ENCODE data around the gene D2HGDH. TPM values are rescaled to one million over a fixed set of nuclear protein-coding genes. Genes with fewer than 3 reads are reported as not detected.
"Not testable (repeated sequence)": the region's sequence is repeated elsewhere in the genome, so short reads cannot be mapped to it uniquely, and the experiment has no call there.

D2HGDH gene
- total and polyA plus RNA-seq, 12 donors: 7.6 to 24.7 (median 19.1) TPM

GRCh38 chr2:241742320-241742939 lies 8.0 kb downstream of the D2HGDH start:
- no peak overlapping the region for H3K4me3 ChIP-seq
- H3K36me3 ChIP-seq: peaks cover 0 to 48% (median 9%) of the 10 kb centered on the region in 9 donors
- TF ChIP-seq CTCF (IDR thresholded peaks at IDR 0.05): no peak
- H3K4me1 ChIP-seq: peaks cover 0 to 10% (median 0%) of the 10 kb centered on the region in 9 donors
- no peak overlapping the region for H3K27ac ChIP-seq
- ATAC-seq: no peak
- H3K27me3 ChIP-seq: no peaks in the 10 kb centered on the region
- peaks cover 0 to 6% (median 0%) of the 10 kb centered on the region in 11 donors for H3K9me3 ChIP-seq
- DNase-seq: no peak
- intact Hi-C loops (cut with DNase I): no loop called here
- 96 to 98% methylated on average over 28 of the region's 28 CpGs for WGBS, 2 donors

GRCh38 chr2:241743008-241743407 lies 8.6 kb downstream of the D2HGDH start:
- H3K4me1 ChIP-seq; H3K4me3 ChIP-seq; H3K9me3 ChIP-seq; H3K27me3 ChIP-seq; H3K27ac ChIP-seq; intact Hi-C loops (cut with DNase I); ATAC-seq; DNase-seq: not testable (repeated sequence)
- H3K36me3 ChIP-seq: peaks cover 0 to 47% (median 9%) of the 10 kb centered on the region in 9 donors
- 91 to 98% methylated on average over 12 to 15 of the region's 15 CpGs for WGBS, 2 donors

GRCh38 chr2:241743620-241744019 lies 9.2 kb downstream of the D2HGDH start:
- H3K9me3 ChIP-seq: peaks cover 0 to 6% (median 0%) of the 10 kb centered on the region in 11 donors
- peaks cover 0 to 10% (median 0%) of the 10 kb centered on the region in 9 donors for H3K4me1 ChIP-seq
- peaks cover 0 to 49% (median 9%) of the 10 kb centered on the region in 9 donors for H3K36me3 ChIP-seq
- TF ChIP-seq CTCF (IDR thresholded peaks at IDR 0.05): no peak
- ATAC-seq: no peak
- no peak overlapping the region for H3K4me3 ChIP-seq
- 91 to 95% methylated on average over 16 of the region's 16 CpGs for WGBS, 2 donors
- H3K27ac ChIP-seq: no peak overlapping the region
- no peak for DNase-seq
- no peaks in the 10 kb centered on the region for H3K27me3 ChIP-seq
- intact Hi-C loops (cut with DNase I): no loop called here

GRCh38 chr2:241744028-241744754 lies 9.8 kb downstream of the D2HGDH start:
- intact Hi-C loops (cut with DNase I): no loop called here
- no peak for TF ChIP-seq CTCF (IDR thresholded peaks at IDR 0.05)
- WGBS, 2 donors: 92 to 98% methylated on average over 24 of the region's 24 CpGs
- ATAC-seq: peak in 1 of 8 donors; percentile 12
- H3K36me3 ChIP-seq: peaks cover 0 to 54% (median 9%) of the 10 kb centered on the region in 9 donors
- H3K4me3 ChIP-seq: no peak overlapping the region
- H3K27ac ChIP-seq: no peak overlapping the region
- peaks cover 0 to 10% (median 0%) of the 10 kb centered on the region in 9 donors for H3K4me1 ChIP-seq
- H3K9me3 ChIP-seq: peaks cover 0 to 6% (median 0%) of the 10 kb centered on the region in 11 donors
- no peaks in the 10 kb centered on the region for H3K27me3 ChIP-seq
- DNase-seq: no peak

All from heart right ventricle (tissue), 16 donors.